NCI-H146 treated with DMSO at 0.1 percent for 48 hours (cell line): ENCODE data around the gene TPRX1.
"Not testable (repeated sequence)": the region's sequence is repeated elsewhere in the genome, so short reads cannot be mapped to it uniquely, and the experiment has no call there.

Source experiments
- DNase-seq: peaks from one replicate; lab custom pipeline; 2025; ENCODE audit not compliant: unreplicated experiment; lab: John Stamatoyannopoulos, UW

The TPRX1 gene

GRCh38 chr19:47804451-47804850 lies at the start of gene TPRX1:
TSS of gene TPRX1 (minus strand) at chr19:47804551. CDS start at chr19:47804539, 12 bp downstream.
- DNase-seq = not testable (repeated sequence)

- no peak for DNase-seq
These were observed 48.7 kb upstream of the TPRX1 start for GRCh38 chr19:47853003-47853402.

- no peak for DNase-seq
These were observed 44.6 kb upstream of the TPRX1 start for GRCh38 chr19:47848823-47849473.

- no peak for DNase-seq
These were observed 44.1 kb upstream of the TPRX1 start for GRCh38 chr19:47848425-47848822.

- DNase-seq = no peak
These were observed 38.6 kb upstream of the TPRX1 start for GRCh38 chr19:47842941-47843340.

GRCh38 chr19:47839913-47840312 lies 35.6 kb upstream of the TPRX1 start:
- no peak for DNase-seq

GRCh38 chr19:47839411-47839810 lies 35.1 kb upstream of the TPRX1 start:
- no peak for DNase-seq

- DNase-seq = no peak
These were observed 31.7 kb upstream of the TPRX1 start for GRCh38 chr19:47836038-47836437.

GRCh38 chr19:47832723-47833122 lies 28.4 kb upstream of the TPRX1 start:
- no peak for DNase-seq

- DNase-seq = no peak
These were observed 22.4 kb upstream of the TPRX1 start for GRCh38 chr19:47826800-47827199.

- DNase-seq = no peak
These were observed 20.0 kb upstream of the TPRX1 start for GRCh38 chr19:47824396-47824795.

- DNase-seq = no peak
These were observed 17.2 kb upstream of the TPRX1 start, which contains the start of gene CRX for GRCh38 chr19:47821460-47822020. TSS of gene CRX (plus strand) at chr19:47821937. CDS start at chr19:47834444, 12,507 bp downstream.

- no peak for DNase-seq
These were observed 16.1 kb upstream of the TPRX1 start for GRCh38 chr19:47820410-47820809.

- DNase-seq = no peak
These were observed 15.5 kb upstream of the TPRX1 start for GRCh38 chr19:47819858-47820257.

GRCh38 chr19:47818221-47818620 lies 13.9 kb upstream of the TPRX1 start:
- not testable (repeated sequence) for DNase-seq

GRCh38 chr19:47816270-47816669 lies 11.9 kb upstream of the TPRX1 start:
- DNase-seq = not testable (repeated sequence)

GRCh38 chr19:47813995-47814328 lies 9.6 kb upstream of the TPRX1 start:
- no peak for DNase-seq

GRCh38 chr19:47813304-47813994 lies 9.1 kb upstream of the TPRX1 start:
- DNase-seq = peak; percentile 60

GRCh38 chr19:47806435-47806834 lies 2.1 kb upstream of the TPRX1 start:
- no peak for DNase-seq

GRCh38 chr19:47805313-47805712 lies 962 bp upstream of the TPRX1 start:
- no peak for DNase-seq

GRCh38 chr19:47803671-47804070 lies 680 bp downstream of the TPRX1 start:
- not testable (repeated sequence) for DNase-seq

GRCh38 chr19:47803148-47803547 lies 1.2 kb downstream of the TPRX1 start:
- not testable (repeated sequence) for DNase-seq
